Coronary artery (tissue), 2 donors: ENCODE results near the gene NHERF1.

ENCODE experiments used
- DNase-seq: peaks from one replicate; pipeline ENCODE4 v3.0.0-alpha.2; 2017; ENCODE audit warnings: low spot score
- H3K27ac ChIP-seq, 2 donors: fragments of 200-600 bp; sonication (generic); one replicate each; pipeline ENCODE4 v1.5.1; 2016 to 2019
- H3K4me3 ChIP-seq: fragments of 200-600 bp; sonication (generic); 2 replicates; pipeline ENCODE4 v1.5.1; 2016; ENCODE audit warnings: mild to moderate bottlenecking, moderate library complexity
- CTCF ChIP-seq: fragments of 200-600 bp; sonication (generic); IDR thresholded peaks from one replicate; pipeline ENCODE4 v1.5.1; 2019; ENCODE audit warnings: antibody characterized with exemption

The NHERF1 gene

GRCh38 chr17:74771319-74771914 lies 23.0 kb downstream of the NHERF1 start:
- DNase-seq, result no peak
- no peak overlapping the region for H3K4me3 ChIP-seq
- TF ChIP-seq CTCF, result no peak
- no peak overlapping the region for H3K27ac ChIP-seq

- no peak for TF ChIP-seq CTCF
- H3K27ac ChIP-seq, result no peak overlapping the region
Measured at GRCh38 chr17:74772053-74772452, 23.6 kb downstream of the NHERF1 start.

GRCh38 chr17:74773414-74773813 lies 25.0 kb downstream of the NHERF1 start:
- Histone ChIP-seq H3K4me3 (no peak overlapping the region), H3K27ac (no peak overlapping the region)
- TF ChIP-seq CTCF, result no peak
- DNase-seq, result no peak

More at GRCh38 chr17:74772053-74772452, 23.6 kb downstream of the NHERF1 start:
- DNase-seq, result no peak
- H3K4me3 ChIP-seq, result no peak overlapping the region

- Histone ChIP-seq H3K4me3 (no peak overlapping the region), H3K27ac (no peak overlapping the region)
- DNase-seq, result no peak
- no peak for TF ChIP-seq CTCF
Measured at GRCh38 chr17:74773871-74774286, 25.5 kb downstream of the NHERF1 start.

GRCh38 chr17:74775409-74776043 lies 27.1 kb downstream of the NHERF1 start:
- H3K27ac ChIP-seq, result peak overlapping the region; percentile 56 to 83
- peak overlapping the region; percentile 95 for H3K4me3 ChIP-seq
- TF ChIP-seq CTCF, result no peak
- no peak for DNase-seq

- TF ChIP-seq CTCF, result no peak
- Histone ChIP-seq H3K27ac (peak within 1 kb of the TSS; percentile 56 to 83), H3K4me3 (peak within 1 kb of the TSS; percentile 95)
- peak; percentile 97 for DNase-seq
Measured at GRCh38 chr17:74776044-74776962, 27.9 kb downstream of the NHERF1 start, which contains the start of gene NAT9. Gene NAT9, minus strand, starts transcription at chr17:74776345. Its CDS starts 647 bp downstream, at chr17:74775698.
